ENCODE measurements around the gene PHLPP2. TPM values are rescaled to one million over a fixed set of nuclear protein-coding genes. Genes with fewer than 3 reads are reported as not detected.

Gene PHLPP2
- total RNA-seq, 1 donor from 2014 or later: 13.0 TPM

DNA sequence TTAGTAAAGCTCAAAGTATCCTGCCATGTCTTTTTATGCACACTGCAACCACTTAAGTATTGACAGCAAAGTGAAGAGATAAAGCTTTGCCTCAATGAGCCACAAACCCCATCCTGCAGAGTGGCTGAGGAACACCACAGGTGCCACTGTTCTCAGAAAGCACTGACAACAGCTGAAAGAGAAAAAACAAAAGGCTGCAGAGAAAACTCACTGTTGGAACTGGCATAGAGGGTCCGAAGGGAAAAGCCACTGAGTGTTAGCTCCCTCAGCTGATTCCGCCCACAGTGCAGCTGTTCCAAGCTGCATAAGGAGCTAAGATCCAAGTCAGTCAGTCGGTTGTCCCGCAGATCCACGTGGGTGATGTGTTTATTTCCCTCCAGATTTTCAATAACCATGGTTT is 48.3 kb downstream of the PHLPP2 start:
- Mint-ChIP-seq H3K36me3 (ENCODE audit: unreplicated experiment) (peaks cover 58% of the 10 kb centered on the region), H3K9me3 (ENCODE audit: unreplicated experiment) (no peaks in the 10 kb centered on the region), H3K27ac (ENCODE audit: unreplicated experiment) (no peak overlapping the region), H3K27me3 (ENCODE audit: unreplicated experiment) (no peaks in the 10 kb centered on the region), H3K4me1 (ENCODE audit: unreplicated experiment) (no peaks in the 10 kb centered on the region), H3K4me3 (ENCODE audit: unreplicated experiment) (no peak overlapping the region)
- no peak for TF ChIP-seq CTCF (IDR thresholded peaks at IDR 0.05)
- peak; percentile 46 for DNase-seq (ENCODE audit: extremely low spot score, unreplicated experiment)

DNA sequence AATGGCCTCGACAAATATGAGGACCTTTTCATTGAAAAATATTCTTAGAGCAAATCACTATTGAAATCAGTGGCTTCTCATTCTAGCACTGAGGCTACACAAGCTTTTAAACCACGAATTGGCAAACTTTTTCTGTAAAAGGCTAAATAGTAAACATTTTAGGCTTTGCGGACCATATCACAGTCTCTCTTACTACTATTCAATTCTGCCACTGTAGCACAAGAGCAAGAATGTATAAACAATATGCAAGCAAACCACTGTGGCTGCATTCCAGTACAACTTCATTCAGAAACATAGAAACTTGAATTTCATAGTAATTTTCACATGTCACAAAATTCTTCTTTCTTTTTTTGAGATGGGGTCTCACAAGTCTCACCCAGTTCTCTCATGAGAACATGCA is 49.1 kb downstream of the PHLPP2 start:
- no peak overlapping the region for H3K27ac Mint-ChIP-seq (ENCODE audit: unreplicated experiment)
- H3K27me3 Mint-ChIP-seq (ENCODE audit: unreplicated experiment): no peaks in the 10 kb centered on the region
- TF ChIP-seq CTCF (IDR thresholded peaks at IDR 0.05): no peak
- peaks cover 55% of the 10 kb centered on the region for H3K36me3 Mint-ChIP-seq (ENCODE audit: unreplicated experiment)
- H3K4me1 Mint-ChIP-seq (ENCODE audit: unreplicated experiment): no peaks in the 10 kb centered on the region
- no peaks in the 10 kb centered on the region for H3K9me3 Mint-ChIP-seq (ENCODE audit: unreplicated experiment)
- no peak overlapping the region for H3K4me3 Mint-ChIP-seq (ENCODE audit: unreplicated experiment)
- DNase-seq (ENCODE audit: extremely low spot score, unreplicated experiment): no peak

- no peak for DNase-seq (ENCODE audit: extremely low spot score, unreplicated experiment)
- H3K27me3 Mint-ChIP-seq (ENCODE audit: unreplicated experiment): no peaks in the 10 kb centered on the region
- no peak overlapping the region for H3K27ac Mint-ChIP-seq (ENCODE audit: unreplicated experiment)
- no peak overlapping the region for H3K4me3 Mint-ChIP-seq (ENCODE audit: unreplicated experiment)
- no peaks in the 10 kb centered on the region for H3K4me1 Mint-ChIP-seq (ENCODE audit: unreplicated experiment)
- H3K36me3 Mint-ChIP-seq (ENCODE audit: unreplicated experiment): peaks cover 53% of the 10 kb centered on the region
- TF ChIP-seq CTCF (IDR thresholded peaks at IDR 0.05): no peak
- no peaks in the 10 kb centered on the region for H3K9me3 Mint-ChIP-seq (ENCODE audit: unreplicated experiment)
Measured at GRCh38 chr16:71674229-71674628, 50.3 kb downstream of the PHLPP2 start.

- no peaks in the 10 kb centered on the region for H3K27me3 Mint-ChIP-seq (ENCODE audit: unreplicated experiment)
- no peak for TF ChIP-seq CTCF (IDR thresholded peaks at IDR 0.05)
- no peak for DNase-seq (ENCODE audit: extremely low spot score, unreplicated experiment)
- no peak overlapping the region for H3K4me3 Mint-ChIP-seq (ENCODE audit: unreplicated experiment)
- H3K9me3 Mint-ChIP-seq (ENCODE audit: unreplicated experiment): no peaks in the 10 kb centered on the region
- H3K27ac Mint-ChIP-seq (ENCODE audit: unreplicated experiment): no peak overlapping the region
- H3K36me3 Mint-ChIP-seq (ENCODE audit: unreplicated experiment): peaks cover 52% of the 10 kb centered on the region
- H3K4me1 Mint-ChIP-seq (ENCODE audit: unreplicated experiment): no peaks in the 10 kb centered on the region
Measured at GRCh38 chr16:71673582-71673973, 50.9 kb downstream of the PHLPP2 start.

GRCh38 chr16:71672803-71673581 is 51.5 kb downstream of the PHLPP2 start:
- peaks cover 51% of the 10 kb centered on the region for H3K36me3 Mint-ChIP-seq (ENCODE audit: unreplicated experiment)
- TF ChIP-seq CTCF (IDR thresholded peaks at IDR 0.05): no peak
- H3K4me1 Mint-ChIP-seq (ENCODE audit: unreplicated experiment): no peaks in the 10 kb centered on the region
- no peak overlapping the region for H3K27ac Mint-ChIP-seq (ENCODE audit: unreplicated experiment)
- H3K4me3 Mint-ChIP-seq (ENCODE audit: unreplicated experiment): no peak overlapping the region
- no peak for DNase-seq (ENCODE audit: extremely low spot score, unreplicated experiment)
- H3K27me3 Mint-ChIP-seq (ENCODE audit: unreplicated experiment): no peaks in the 10 kb centered on the region
- H3K9me3 Mint-ChIP-seq (ENCODE audit: unreplicated experiment): no peaks in the 10 kb centered on the region

Measured in osteocyte (in vitro differentiated cells).